ENCODE data around the gene IGFLR1. TPM values are rescaled to one million over a fixed set of nuclear protein-coding genes. Genes with fewer than 3 reads are reported as not detected.

IGFLR1 gene
- total RNA-seq, 1 donor from 2014 or later: 2.4 TPM

DNA sequence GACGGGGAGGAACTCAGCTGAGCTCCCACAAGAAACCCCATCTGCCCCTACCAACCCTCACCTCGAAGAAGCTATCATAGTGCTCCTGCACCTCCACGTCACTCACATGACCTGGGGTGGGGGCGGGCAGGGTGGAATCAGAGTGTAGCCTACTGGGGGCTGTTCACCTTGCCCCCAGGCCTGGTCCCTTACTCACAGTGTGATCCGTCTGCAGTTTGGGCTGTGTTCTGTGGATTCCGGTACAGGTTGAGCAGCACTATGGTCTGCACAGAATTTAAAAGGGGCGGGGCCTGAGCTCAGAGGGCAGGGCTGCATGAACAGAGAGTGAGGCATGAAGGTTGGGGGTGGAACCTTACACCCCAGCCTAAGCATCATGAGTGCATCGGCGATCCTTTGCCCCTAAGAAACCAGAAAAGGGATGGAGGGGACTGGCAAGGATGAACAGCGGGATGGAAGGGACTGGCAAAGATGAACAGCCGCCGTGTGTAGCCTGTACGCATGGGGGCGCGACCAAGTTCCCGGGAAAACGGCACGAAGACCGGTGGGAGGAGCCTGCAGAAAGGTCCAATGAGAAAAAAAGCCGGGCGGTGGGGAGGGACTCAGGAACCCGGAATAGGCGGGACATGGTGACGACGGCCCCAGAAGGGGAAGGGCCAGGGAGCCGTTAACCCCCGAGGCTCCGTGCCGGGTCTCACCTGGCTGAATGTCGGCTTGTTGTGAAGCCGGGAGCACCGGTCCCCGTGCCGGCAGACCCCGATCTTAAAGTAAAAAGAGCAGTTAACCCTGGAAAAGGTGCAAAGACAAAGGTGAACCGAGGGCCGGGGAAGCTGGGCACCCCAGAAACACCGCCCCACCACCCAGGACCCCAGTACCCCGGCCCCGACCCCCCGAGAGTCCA lies 2.4 kb upstream of the IGFLR1 start:
- peaks cover 17% of the 10 kb centered on the region for H3K4me1 Mint-ChIP-seq (ENCODE audit: low read depth, unreplicated experiment)
- no peaks in the 10 kb centered on the region for H3K9me3 Mint-ChIP-seq (ENCODE audit: unreplicated experiment)
- DNase-seq (ENCODE audit: low read depth) (peak; percentile 83), FAIRE-seq (no peak)
- Histone ChIP-seq H3K27me3 (ENCODE audit: insufficient read depth, low read length) (no peaks in the 10 kb centered on the region), H2AFZ (ENCODE audit: low read depth, low read length) (peak overlapping the region; percentile 75), H3K4me1 (ENCODE audit: insufficient read depth, low read length) (peaks cover 15% of the 10 kb centered on the region), H3K9me3 (ENCODE audit: insufficient read depth, low read depth, low read length) (no peaks in the 10 kb centered on the region), H3K4me2 (ENCODE audit: low read length) (peak overlapping the region; percentile 91), H3K27ac (ENCODE audit: low read depth, low read length) (peak overlapping the region; percentile 95), H3K4me3 (ENCODE audit: insufficient read depth, low read depth, low read length) (peak overlapping the region; percentile 91), H3K9ac (ENCODE audit: low read length) (peak overlapping the region; percentile 98), H4K20me1 (ENCODE audit: insufficient read depth, low read length) (peaks cover under 1% of the 10 kb centered on the region), H3K79me2 (ENCODE audit: insufficient read depth, low read length) (peaks cover 32% of the 10 kb centered on the region), H3K36me3 (ENCODE audit: insufficient read depth, low read length) (no peaks in the 10 kb centered on the region)
- H3K27me3 Mint-ChIP-seq (ENCODE audit: low read depth, unreplicated experiment): no peaks in the 10 kb centered on the region
- peak overlapping the region; percentile 98 for H3K27ac Mint-ChIP-seq (ENCODE audit: unreplicated experiment)
- peak overlapping the region; percentile 99 for H3K4me3 Mint-ChIP-seq (ENCODE audit: unreplicated experiment)
- H3K36me3 Mint-ChIP-seq (ENCODE audit: low read depth, unreplicated experiment): peaks cover 3% of the 10 kb centered on the region
- TF ChIP-seq, protein P1, sequence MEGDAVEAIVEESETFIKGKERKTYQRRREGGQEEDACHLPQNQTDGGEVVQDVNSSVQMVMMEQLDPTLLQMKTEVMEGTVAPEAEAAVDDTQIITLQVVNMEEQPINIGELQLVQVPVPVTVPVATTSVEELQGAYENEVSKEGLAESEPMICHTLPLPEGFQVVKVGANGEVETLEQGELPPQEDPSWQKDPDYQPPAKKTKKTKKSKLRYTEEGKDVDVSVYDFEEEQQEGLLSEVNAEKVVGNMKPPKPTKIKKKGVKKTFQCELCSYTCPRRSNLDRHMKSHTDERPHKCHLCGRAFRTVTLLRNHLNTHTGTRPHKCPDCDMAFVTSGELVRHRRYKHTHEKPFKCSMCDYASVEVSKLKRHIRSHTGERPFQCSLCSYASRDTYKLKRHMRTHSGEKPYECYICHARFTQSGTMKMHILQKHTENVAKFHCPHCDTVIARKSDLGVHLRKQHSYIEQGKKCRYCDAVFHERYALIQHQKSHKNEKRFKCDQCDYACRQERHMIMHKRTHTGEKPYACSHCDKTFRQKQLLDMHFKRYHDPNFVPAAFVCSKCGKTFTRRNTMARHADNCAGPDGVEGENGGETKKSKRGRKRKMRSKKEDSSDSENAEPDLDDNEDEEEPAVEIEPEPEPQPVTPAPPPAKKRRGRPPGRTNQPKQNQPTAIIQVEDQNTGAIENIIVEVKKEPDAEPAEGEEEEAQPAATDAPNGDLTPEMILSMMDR (IDR thresholded peaks at IDR 0.05; ENCODE audit: insufficient read depth, low read depth, low read length): peak; percentile 20
- no peak for TF ChIP-seq EZH2 (IDR thresholded peaks at IDR 0.05; ENCODE audit: insufficient read depth, low read length)

DNA sequence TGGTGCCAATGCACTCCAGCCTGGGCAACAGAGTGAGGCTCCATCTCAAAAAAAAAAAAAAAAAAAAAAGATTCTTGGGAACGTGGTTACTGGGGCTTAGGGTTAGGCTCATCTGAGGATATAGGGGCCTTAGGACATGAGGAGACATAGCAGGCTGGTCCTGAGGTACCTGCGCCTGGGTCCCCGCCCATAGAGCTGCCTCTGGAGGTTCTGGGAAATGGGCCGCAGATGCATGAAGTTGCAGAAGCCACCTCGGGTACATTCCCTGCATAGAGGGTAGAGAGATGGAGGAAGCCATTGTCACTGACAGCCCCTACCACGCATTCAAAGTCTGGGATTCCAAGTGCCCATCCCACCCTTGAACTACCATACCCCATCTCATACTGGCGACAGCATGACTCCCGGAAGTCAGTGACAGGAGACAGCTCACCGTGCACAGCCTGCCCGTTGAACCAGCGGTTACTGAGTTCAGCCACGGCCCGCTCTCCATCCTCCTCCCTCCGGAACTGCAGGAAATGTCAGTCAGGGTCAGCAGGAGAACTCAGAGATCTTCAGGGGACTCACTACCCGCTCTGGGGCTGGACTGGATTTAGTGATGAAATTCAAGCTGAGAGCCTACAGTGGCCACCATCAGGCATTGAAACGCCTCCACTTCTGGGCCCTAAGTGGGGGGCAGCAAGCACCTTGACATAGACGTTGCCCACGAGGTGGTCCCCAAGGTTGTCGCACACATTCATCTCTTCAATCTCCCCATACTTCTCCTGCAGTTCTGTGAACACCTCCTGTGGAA lies 1.6 kb upstream of the IGFLR1 start:
- Mint-ChIP-seq H3K27me3 (ENCODE audit: low read depth, unreplicated experiment) (no peaks in the 10 kb centered on the region), H3K4me3 (ENCODE audit: unreplicated experiment) (peak overlapping the region; percentile 99), H3K9me3 (ENCODE audit: unreplicated experiment) (no peaks in the 10 kb centered on the region), H3K27ac (ENCODE audit: unreplicated experiment) (peak overlapping the region; percentile 55), H3K4me1 (ENCODE audit: low read depth, unreplicated experiment) (peaks cover 13% of the 10 kb centered on the region), H3K36me3 (ENCODE audit: low read depth, unreplicated experiment) (peaks cover 3% of the 10 kb centered on the region)
- TF ChIP-seq EZH2 (IDR thresholded peaks at IDR 0.05; ENCODE audit: insufficient read depth, low read length): no peak
- TF ChIP-seq, protein P1 (IDR thresholded peaks at IDR 0.05; ENCODE audit: insufficient read depth, low read depth, low read length): no peak
- no peak for FAIRE-seq
- peak overlapping the region; percentile 75 for H2AFZ ChIP-seq (ENCODE audit: low read depth, low read length)
- H3K4me3 ChIP-seq (ENCODE audit: insufficient read depth, low read depth, low read length): no peak overlapping the region
- no peaks in the 10 kb centered on the region for H4K20me1 ChIP-seq (ENCODE audit: insufficient read depth, low read length)
- H3K36me3 ChIP-seq (ENCODE audit: insufficient read depth, low read length): no peaks in the 10 kb centered on the region
- no peak overlapping the region for H3K27ac ChIP-seq (ENCODE audit: low read depth, low read length)
- peaks cover 12% of the 10 kb centered on the region for H3K4me1 ChIP-seq (ENCODE audit: insufficient read depth, low read length)
- H3K27me3 ChIP-seq (ENCODE audit: insufficient read depth, low read length): no peaks in the 10 kb centered on the region
- H3K79me2 ChIP-seq (ENCODE audit: insufficient read depth, low read length): peaks cover 26% of the 10 kb centered on the region
- no peak for DNase-seq (ENCODE audit: low read depth)
- no peaks in the 10 kb centered on the region for H3K9me3 ChIP-seq (ENCODE audit: insufficient read depth, low read depth, low read length)
- H3K4me2 ChIP-seq (ENCODE audit: low read length): peak overlapping the region; percentile 91
- H3K9ac ChIP-seq (ENCODE audit: low read length): no peak overlapping the region

Data from astrocyte (in vitro differentiated cells and primary cell).